ENCODE results near the gene TTLL11. TPM values are rescaled to one million over a fixed set of nuclear protein-coding genes. Genes with fewer than 3 reads are reported as not detected.
A peak's percentile ranks its signal among the peaks of the same experiment; 100 is the strongest.

The TTLL11 gene
- total RNA-seq, 1 experiment from 2014 or later, result 2.3 TPM

- Histone ChIP-seq H3K79me2 (ENCODE audit: low read depth) (no peaks in the 10 kb centered on the region), H3K27me3 (ENCODE audit: insufficient read depth, low read depth) (no peaks in the 10 kb centered on the region), H3K9me3 (ENCODE audit: insufficient read depth, low read depth) (no peaks in the 10 kb centered on the region), H4K20me1 (ENCODE audit: insufficient read depth) (no peaks in the 10 kb centered on the region), H2AFZ (no peak overlapping the region), H3K36me3 (ENCODE audit: low read depth) (no peaks in the 10 kb centered on the region), H3K27ac (no peak overlapping the region), H3K4me2 (no peak overlapping the region), H3K4me1 (replicated peaks; ENCODE audit: insufficient read depth) (no peaks in the 10 kb centered on the region), H3K9me2 (ENCODE audit: insufficient read depth) (no peaks in the 10 kb centered on the region), H3K4me3 (no peak overlapping the region), H3F3A (ENCODE audit: insufficient read depth, low read depth) (no peaks in the 10 kb centered on the region)
- peak in 1 of 2 experiments; percentile 22 for DNase-seq
- intact Hi-C loops (cut with micrococcal nuclease; ENCODE audit: unreplicated experiment), result loop anchor here (5.0 kb wide), 1 partner anchor 485 kb away; no protein-coding TSS in a partner anchor
- TF ChIP-seq EZH2 (IDR thresholded peaks at IDR 0.05; ENCODE audit: low read depth) (no peak), CTCF (conservative IDR thresholded peaks at IDR 0.05) (no peak)
- ChIA-PET POLR2A (ENCODE audit: unreplicated experiment) (no interaction called here), CTCF (interaction anchor here (0.7 to 4.6 kb wide), 2 partner anchors 12 to 24 kb away, joined by 8 to 47 read pairs; no protein-coding TSS in a partner anchor)
- no TSS peak for BruUV-seq (replicated peaks)
Observed at GRCh38 chr9:122122468-122122867, 29.4 kb upstream of the TTLL11 start.

- no peak for DNase-seq
- H3K9me2 ChIP-seq (ENCODE audit: insufficient read depth), result no peaks in the 10 kb centered on the region
- no TSS peak for BruUV-seq (replicated peaks)
- no peak overlapping the region for H2AFZ ChIP-seq
- no peaks in the 10 kb centered on the region for H3K9me3 ChIP-seq (ENCODE audit: insufficient read depth, low read depth)
- no peaks in the 10 kb centered on the region for H3K27me3 ChIP-seq (ENCODE audit: insufficient read depth, low read depth)
- no peaks in the 10 kb centered on the region for H3K4me1 ChIP-seq (replicated peaks; ENCODE audit: insufficient read depth)
- ChIA-PET CTCF (interaction anchor here (0.6 to 4.6 kb wide), 3 partner anchors 23 to 590 kb away, joined by 23 to 47 read pairs (median 27); no protein-coding TSS in a partner anchor), POLR2A (ENCODE audit: unreplicated experiment) (no interaction called here)
- intact Hi-C loops (cut with micrococcal nuclease; ENCODE audit: unreplicated experiment), result loop anchor here (5.0 kb wide), 1 partner anchor 485 kb away; no protein-coding TSS in a partner anchor
- H4K20me1 ChIP-seq (ENCODE audit: insufficient read depth), result no peaks in the 10 kb centered on the region
- H3K4me2 ChIP-seq, result no peak overlapping the region
- H3K79me2 ChIP-seq (ENCODE audit: low read depth), result no peaks in the 10 kb centered on the region
- TF ChIP-seq EZH2 (IDR thresholded peaks at IDR 0.05; ENCODE audit: low read depth) (no peak), CTCF (conservative IDR thresholded peaks at IDR 0.05) (no peak)
- H3K27ac ChIP-seq, result no peak overlapping the region
- H3K36me3 ChIP-seq (ENCODE audit: low read depth), result no peaks in the 10 kb centered on the region
- H3K4me3 ChIP-seq, result no peak overlapping the region
- no peaks in the 10 kb centered on the region for H3F3A ChIP-seq (ENCODE audit: insufficient read depth, low read depth)
Observed at GRCh38 chr9:122121931-122122330, 28.8 kb upstream of the TTLL11 start.

- POLR2A ChIA-PET (ENCODE audit: unreplicated experiment), result no interaction called here
- no peaks in the 10 kb centered on the region for H4K20me1 ChIP-seq (ENCODE audit: insufficient read depth)
- H3K4me1 ChIP-seq (replicated peaks; ENCODE audit: insufficient read depth), result no peaks in the 10 kb centered on the region
- no peak overlapping the region for H3K4me2 ChIP-seq
- no peaks in the 10 kb centered on the region for H3F3A ChIP-seq (ENCODE audit: insufficient read depth, low read depth)
- H3K27ac ChIP-seq, result no peak overlapping the region
- intact Hi-C loops (cut with micrococcal nuclease; ENCODE audit: unreplicated experiment), result loop anchor here (5.0 kb wide), 1 partner anchor 484 kb away; no protein-coding TSS in a partner anchor
- no peak for TF ChIP-seq CTCF (conservative IDR thresholded peaks at IDR 0.05)
- TF ChIP-seq EZH2 (IDR thresholded peaks at IDR 0.05; ENCODE audit: low read depth), result no peak
- no peak overlapping the region for H3K4me3 ChIP-seq
- no TSS peak for BruUV-seq (replicated peaks)
- no peak for DNase-seq
- CTCF ChIA-PET, result interaction anchor here (1.7 kb wide), 1 partner anchor 22 kb away, joined by 23 read pairs; no protein-coding TSS in a partner anchor
- no peaks in the 10 kb centered on the region; the same call in 1 of the 2 replicates for H3K27me3 ChIP-seq (ENCODE audit: insufficient read depth, low read depth)
- no peaks in the 10 kb centered on the region for H3K36me3 ChIP-seq (ENCODE audit: low read depth)
- H2AFZ ChIP-seq, result no peak overlapping the region
- no peaks in the 10 kb centered on the region for H3K79me2 ChIP-seq (ENCODE audit: low read depth)
- H3K9me3 ChIP-seq (ENCODE audit: insufficient read depth, low read depth), result no peaks in the 10 kb centered on the region
- H3K9me2 ChIP-seq (ENCODE audit: insufficient read depth), result no peaks in the 10 kb centered on the region
Observed at GRCh38 chr9:122121391-122121790, 28.3 kb upstream of the TTLL11 start.

Data from PC-9 (cell line).